ENCODE results near the gene CCER1. TPM values are rescaled to one million over a fixed set of nuclear protein-coding genes. Genes with fewer than 3 reads are reported as not detected.

Gene CCER1
- total and polyA plus RNA-seq, 3 experiments from 2014 or later, result not detected

- H3K9me3 ChIP-seq (ENCODE audit: low read length), result no peaks in the 10 kb centered on the region
- H3K27me3 ChIP-seq (ENCODE audit: insufficient read depth, low read length, poor library complexity, severe bottlenecking), result no peaks in the 10 kb centered on the region
- Mint-ChIP-seq H3K4me1 (no peaks in the 10 kb centered on the region), H3K36me3 (no peaks in the 10 kb centered on the region), H3K9me3 (no peaks in the 10 kb centered on the region), H3K4me3 (no peak overlapping the region), H3K27ac (no peak overlapping the region), H3K27me3 (peaks cover 4 to 7% of the 10 kb centered on the region in 2 donors)
- POLR2A ChIA-PET, result no interaction called here
- no peak for DNase-seq
- H3K36me3 ChIP-seq (ENCODE audit: insufficient read depth, low read length), result no peaks in the 10 kb centered on the region
- CTCF ChIA-PET, result no interaction called here
- no peak overlapping the region for H3K27ac ChIP-seq (ENCODE audit: low read depth, low read length)
- no peak overlapping the region for H3K4me3 ChIP-seq (ENCODE audit: low read length)
- no peaks in the 10 kb centered on the region for H3K4me1 ChIP-seq (ENCODE audit: insufficient read depth, low read length)
Observed at GRCh38 chr12:90963946-90964345, 9.0 kb upstream of the CCER1 start.

DNA sequence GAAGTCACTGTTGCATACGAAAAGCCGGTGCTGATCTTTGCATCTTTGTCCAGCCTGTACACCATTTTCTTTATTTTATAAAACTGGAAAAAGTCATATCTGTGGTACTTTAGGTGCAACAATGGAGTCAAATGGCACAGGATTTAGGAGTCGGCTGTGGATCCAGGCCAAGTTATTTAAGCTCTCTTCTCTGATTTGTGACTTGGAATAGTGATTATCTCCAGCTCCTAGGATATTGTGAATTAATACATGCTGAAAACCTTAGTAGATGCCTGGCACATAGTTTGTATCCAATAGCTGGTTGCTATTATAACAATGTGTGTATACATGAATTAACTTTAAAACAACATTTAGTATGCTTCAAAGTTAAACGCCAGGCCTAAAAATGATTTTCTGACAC is 6.2 kb upstream of the CCER1 start:
- Histone ChIP-seq H3K4me1 (ENCODE audit: insufficient read depth, low read length) (no peaks in the 10 kb centered on the region), H3K27me3 (ENCODE audit: insufficient read depth, low read length, poor library complexity, severe bottlenecking) (no peaks in the 10 kb centered on the region), H3K27ac (ENCODE audit: low read depth, low read length) (no peak overlapping the region), H3K4me3 (ENCODE audit: low read length) (no peak overlapping the region), H3K9me3 (ENCODE audit: low read length) (no peaks in the 10 kb centered on the region), H3K36me3 (ENCODE audit: insufficient read depth, low read length) (no peaks in the 10 kb centered on the region)
- no peaks in the 10 kb centered on the region for H3K9me3 Mint-ChIP-seq
- CTCF ChIA-PET, result interaction anchor here (1.0 kb wide), 1 partner anchor 13 kb away, joined by 3 read pairs; no protein-coding TSS in a partner anchor
- H3K4me1 Mint-ChIP-seq, result no peaks in the 10 kb centered on the region
- no peak overlapping the region for H3K4me3 Mint-ChIP-seq
- H3K27me3 Mint-ChIP-seq, result peaks cover 0 to 4% of the 10 kb centered on the region in 2 donors
- no peak for DNase-seq
- no peak overlapping the region for H3K27ac Mint-ChIP-seq
- H3K36me3 Mint-ChIP-seq, result no peaks in the 10 kb centered on the region
- POLR2A ChIA-PET, result no interaction called here

DNA sequence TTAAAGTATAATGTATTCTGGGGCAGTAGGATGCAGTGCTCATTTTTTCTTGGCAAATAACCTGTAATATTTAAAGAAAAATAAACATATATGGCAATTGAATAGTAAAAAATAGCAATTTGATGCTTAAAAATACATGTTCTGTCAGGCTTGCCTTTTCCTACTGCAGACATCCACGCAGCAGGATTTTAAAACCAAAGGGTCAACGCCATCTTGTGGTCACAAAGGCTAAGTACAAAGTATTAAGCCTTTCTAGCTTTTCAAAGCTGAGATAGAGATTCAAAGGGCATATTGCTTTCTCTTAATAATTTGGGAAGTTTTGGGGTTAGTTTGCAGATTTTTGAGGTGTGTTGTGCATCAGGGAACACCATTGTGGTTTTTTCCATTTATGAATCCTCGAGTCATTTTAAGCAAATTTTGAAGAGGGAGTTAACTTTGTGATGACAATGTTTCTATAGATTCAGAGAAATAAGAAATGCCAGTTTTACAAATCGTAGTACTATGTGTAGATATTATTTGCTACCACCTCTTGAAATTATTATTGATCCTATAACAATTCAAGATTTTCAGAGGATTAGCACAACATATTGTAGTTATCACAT is 4.7 kb upstream of the CCER1 start:
- Histone ChIP-seq H3K36me3 (ENCODE audit: insufficient read depth, low read length) (no peaks in the 10 kb centered on the region), H3K4me3 (ENCODE audit: low read length) (no peak overlapping the region), H3K27ac (ENCODE audit: low read depth, low read length) (no peak overlapping the region), H3K27me3 (ENCODE audit: insufficient read depth, low read length, poor library complexity, severe bottlenecking) (no peaks in the 10 kb centered on the region), H3K4me1 (ENCODE audit: insufficient read depth, low read length) (no peaks in the 10 kb centered on the region), H3K9me3 (ENCODE audit: low read length) (no peaks in the 10 kb centered on the region)
- DNase-seq, result no peak
- no peaks in the 10 kb centered on the region for H3K36me3 Mint-ChIP-seq
- ChIA-PET CTCF (interaction anchor here (1.6 kb wide), 1 partner anchor 10 kb away, joined by 5 read pairs; no protein-coding TSS in a partner anchor), POLR2A (no interaction called here)
- no peak overlapping the region for H3K4me3 Mint-ChIP-seq
- H3K9me3 Mint-ChIP-seq, result no peaks in the 10 kb centered on the region
- H3K4me1 Mint-ChIP-seq, result no peaks in the 10 kb centered on the region
- no peak overlapping the region for H3K27ac Mint-ChIP-seq
- peaks cover 0 to 4% of the 10 kb centered on the region in 2 donors for H3K27me3 Mint-ChIP-seq

- POLR2A ChIA-PET, result no interaction called here
- Mint-ChIP-seq H3K27ac (no peak overlapping the region), H3K4me3 (no peak overlapping the region), H3K4me1 (no peaks in the 10 kb centered on the region), H3K27me3 (peaks cover 0 to 3% of the 10 kb centered on the region in 2 donors), H3K9me3 (no peaks in the 10 kb centered on the region), H3K36me3 (no peaks in the 10 kb centered on the region)
- Histone ChIP-seq H3K27me3 (ENCODE audit: insufficient read depth, low read length, poor library complexity, severe bottlenecking) (no peaks in the 10 kb centered on the region), H3K36me3 (ENCODE audit: insufficient read depth, low read length) (no peaks in the 10 kb centered on the region), H3K4me3 (ENCODE audit: low read length) (no peak overlapping the region), H3K27ac (ENCODE audit: low read depth, low read length) (no peak overlapping the region), H3K4me1 (ENCODE audit: insufficient read depth, low read length) (no peaks in the 10 kb centered on the region), H3K9me3 (ENCODE audit: low read length) (no peaks in the 10 kb centered on the region)
- CTCF ChIA-PET, result interaction anchor here (1.6 kb wide), 1 partner anchor 11 kb away, joined by 5 read pairs; no protein-coding TSS in a partner anchor
- DNase-seq, result no peak
Observed at GRCh38 chr12:90959032-90959431, 4.1 kb upstream of the CCER1 start.

DNA sequence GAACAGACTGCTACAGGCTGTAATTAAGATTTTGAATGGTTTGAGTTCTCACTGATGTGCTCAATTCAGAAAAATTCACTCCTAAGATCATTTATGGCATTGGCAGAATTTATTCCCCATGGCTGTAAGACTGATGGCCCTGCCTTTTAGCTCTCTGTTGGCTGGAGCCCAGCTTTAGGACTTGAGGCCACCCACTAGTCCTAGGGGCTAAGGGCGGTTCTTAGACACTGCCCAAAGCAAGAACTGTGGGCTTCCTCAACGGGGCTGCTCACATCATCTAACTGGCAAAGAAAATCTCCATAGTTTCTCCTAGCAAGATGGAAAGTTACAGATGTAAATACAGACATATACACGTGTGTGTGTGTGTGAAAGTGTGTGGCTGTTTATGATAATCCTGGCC is 3.4 kb upstream of the CCER1 start:
- ChIA-PET POLR2A (no interaction called here), CTCF (interaction anchor here (1.6 kb wide), 1 partner anchor 11 kb away, joined by 5 read pairs; no protein-coding TSS in a partner anchor)
- H3K4me3 ChIP-seq (ENCODE audit: low read length), result no peak overlapping the region
- H3K9me3 ChIP-seq (ENCODE audit: low read length), result no peaks in the 10 kb centered on the region
- H3K27ac ChIP-seq (ENCODE audit: low read depth, low read length), result no peak overlapping the region
- no peaks in the 10 kb centered on the region for H3K4me1 Mint-ChIP-seq
- H3K27me3 Mint-ChIP-seq, result peaks cover 0 to 3% of the 10 kb centered on the region in 2 donors
- DNase-seq, result no peak
- H3K27me3 ChIP-seq (ENCODE audit: insufficient read depth, low read length, poor library complexity, severe bottlenecking), result no peaks in the 10 kb centered on the region
- no peaks in the 10 kb centered on the region for H3K36me3 ChIP-seq (ENCODE audit: insufficient read depth, low read length)
- no peaks in the 10 kb centered on the region for H3K4me1 ChIP-seq (ENCODE audit: insufficient read depth, low read length)
- H3K27ac Mint-ChIP-seq, result no peak overlapping the region
- no peaks in the 10 kb centered on the region for H3K36me3 Mint-ChIP-seq
- no peak overlapping the region for H3K4me3 Mint-ChIP-seq
- H3K9me3 Mint-ChIP-seq, result no peaks in the 10 kb centered on the region

- ChIA-PET CTCF (no interaction called here), POLR2A (no interaction called here)
- no peak for DNase-seq
Observed at GRCh38 chr12:90954428-90954827, 548 bp downstream of the CCER1 start.

DNA sequence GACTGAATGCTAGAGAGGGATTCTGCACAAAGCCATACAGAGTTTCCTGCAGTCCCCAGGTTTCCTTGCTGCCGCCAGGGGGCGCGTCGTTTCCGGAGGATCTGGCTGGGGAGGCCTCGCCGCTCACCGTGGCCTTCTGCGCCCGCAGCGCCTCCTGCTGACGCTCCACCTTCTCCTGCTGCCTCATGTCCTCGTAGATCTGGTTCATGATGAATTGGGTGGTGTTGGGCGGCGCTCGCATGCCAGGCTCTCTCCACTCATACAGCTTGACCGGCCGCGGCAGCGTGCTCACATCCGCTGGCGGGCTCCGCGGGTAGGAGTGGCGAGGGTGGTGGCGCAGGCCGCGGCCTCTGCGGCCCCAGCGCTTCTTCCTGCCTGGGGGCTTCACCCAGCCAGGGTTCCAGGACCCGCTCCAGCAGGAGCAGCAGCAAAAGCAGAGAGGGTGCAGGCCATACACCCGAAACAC is 987 bp downstream of the CCER1 start:
- DNase-seq, result no peak
- H3K36me3 Mint-ChIP-seq, result no peaks in the 10 kb centered on the region
- Histone ChIP-seq H3K9me3 (ENCODE audit: low read length) (no peaks in the 10 kb centered on the region), H3K27ac (ENCODE audit: low read depth, low read length) (no peak overlapping the region), H3K4me1 (ENCODE audit: insufficient read depth, low read length) (no peaks in the 10 kb centered on the region), H3K36me3 (ENCODE audit: insufficient read depth, low read length) (no peaks in the 10 kb centered on the region), H3K4me3 (ENCODE audit: low read length) (no peak overlapping the region), H3K27me3 (ENCODE audit: insufficient read depth, low read length, poor library complexity, severe bottlenecking) (no peaks in the 10 kb centered on the region)
- no peak overlapping the region for H3K27ac Mint-ChIP-seq
- H3K4me1 Mint-ChIP-seq, result no peaks in the 10 kb centered on the region
- no peaks in the 10 kb centered on the region for H3K9me3 Mint-ChIP-seq
- ChIA-PET CTCF (no interaction called here), POLR2A (no interaction called here)
- no peak overlapping the region for H3K4me3 Mint-ChIP-seq
- H3K27me3 Mint-ChIP-seq, result no peaks in the 10 kb centered on the region

More at GRCh38 chr12:90954428-90954827, 548 bp downstream of the CCER1 start:
- Histone ChIP-seq H3K27ac (ENCODE audit: low read depth, low read length) (no peak overlapping the region), H3K4me3 (ENCODE audit: low read length) (no peak overlapping the region), H3K36me3 (ENCODE audit: insufficient read depth, low read length) (no peaks in the 10 kb centered on the region), H3K4me1 (ENCODE audit: insufficient read depth, low read length) (no peaks in the 10 kb centered on the region), H3K27me3 (ENCODE audit: insufficient read depth, low read length, poor library complexity, severe bottlenecking) (no peaks in the 10 kb centered on the region), H3K9me3 (ENCODE audit: low read length) (no peaks in the 10 kb centered on the region)
- no peaks in the 10 kb centered on the region for H3K36me3 Mint-ChIP-seq
- no peaks in the 10 kb centered on the region for H3K27me3 Mint-ChIP-seq
- no peak overlapping the region for H3K27ac Mint-ChIP-seq
- no peak overlapping the region for H3K4me3 Mint-ChIP-seq
- H3K9me3 Mint-ChIP-seq, result no peaks in the 10 kb centered on the region
- no peaks in the 10 kb centered on the region for H3K4me1 Mint-ChIP-seq

DNA sequence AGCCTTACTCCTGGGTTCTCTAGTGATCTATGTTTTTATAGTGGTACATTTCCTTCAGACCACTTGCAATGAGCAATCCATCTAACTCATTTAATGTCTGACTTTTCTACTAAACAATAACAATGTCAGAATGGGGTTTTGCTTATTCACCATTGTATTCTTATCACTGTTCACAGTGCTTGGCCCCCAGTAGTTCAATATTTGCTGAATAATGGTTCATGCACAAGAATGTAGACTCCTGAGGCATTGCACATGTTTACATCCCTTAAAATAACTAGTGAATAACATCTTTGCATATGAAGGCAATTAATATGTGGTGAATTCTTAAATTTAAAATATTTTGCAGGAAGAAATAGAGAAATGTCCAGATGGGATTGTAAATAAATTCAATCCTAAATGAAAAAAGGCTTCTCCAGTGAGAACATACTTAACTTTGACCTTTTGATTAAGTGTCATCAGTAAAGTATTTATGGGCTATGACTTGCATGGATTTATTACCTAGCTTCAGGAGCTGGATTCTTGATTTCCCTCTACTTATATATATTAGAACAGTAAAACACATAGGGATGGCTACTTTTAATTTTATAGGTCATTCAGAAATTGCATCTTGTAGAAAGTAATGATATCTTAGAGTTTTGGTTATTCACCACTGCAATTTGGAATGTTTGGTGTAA is 3.4 kb downstream of the CCER1 start:
- no peak overlapping the region for H3K4me3 ChIP-seq (ENCODE audit: low read length)
- no peaks in the 10 kb centered on the region for H3K4me1 ChIP-seq (ENCODE audit: insufficient read depth, low read length)
- Mint-ChIP-seq H3K4me1 (no peaks in the 10 kb centered on the region), H3K4me3 (no peak overlapping the region), H3K27ac (no peak overlapping the region), H3K9me3 (no peaks in the 10 kb centered on the region), H3K27me3 (peaks cover 0 to 5% of the 10 kb centered on the region in 2 donors), H3K36me3 (no peaks in the 10 kb centered on the region)
- H3K27ac ChIP-seq (ENCODE audit: low read depth, low read length), result no peak overlapping the region
- ChIA-PET POLR2A (no interaction called here), CTCF (no interaction called here)
- H3K9me3 ChIP-seq (ENCODE audit: low read length), result no peaks in the 10 kb centered on the region
- H3K27me3 ChIP-seq (ENCODE audit: insufficient read depth, low read length, poor library complexity, severe bottlenecking), result no peaks in the 10 kb centered on the region
- H3K36me3 ChIP-seq (ENCODE audit: insufficient read depth, low read length), result no peaks in the 10 kb centered on the region
- no peak for DNase-seq

Measured in CD8-positive, alpha-beta memory T cell (primary cell).